GM12872 (cell line): ENCODE measurements around the gene PGAM5.

Source experiments
- TF ChIP-seq, protein P1 (sequence below): IDR thresholded peaks from 3 replicates; pipeline ENCODE4 v1.5.1; 2011; ENCODE audit warnings: low read depth, mild to moderate bottlenecking, low read length, moderate library complexity; ENCODE audit not compliant: insufficient read depth

The PGAM5 gene

DNA sequence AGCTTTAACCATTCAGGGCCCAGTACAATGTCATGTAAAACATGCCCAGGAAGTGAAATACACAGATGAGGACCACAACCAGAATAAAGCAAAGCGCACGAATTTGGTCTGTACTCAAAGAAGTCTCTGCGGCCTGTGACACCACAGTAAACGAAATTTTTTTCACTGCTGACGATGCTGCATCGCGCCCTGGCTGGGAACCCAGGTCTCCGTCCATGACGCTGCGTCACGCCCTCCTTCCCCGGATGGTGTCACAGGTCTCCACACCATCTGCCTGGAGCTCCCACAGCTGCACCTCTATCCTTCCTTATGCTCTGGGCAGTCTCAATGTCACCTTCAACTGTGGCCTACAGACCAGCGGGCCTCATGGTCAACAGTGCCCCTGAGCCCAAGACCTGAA is 33.2 kb downstream of the PGAM5 start:
- TF ChIP-seq, protein P1, sequence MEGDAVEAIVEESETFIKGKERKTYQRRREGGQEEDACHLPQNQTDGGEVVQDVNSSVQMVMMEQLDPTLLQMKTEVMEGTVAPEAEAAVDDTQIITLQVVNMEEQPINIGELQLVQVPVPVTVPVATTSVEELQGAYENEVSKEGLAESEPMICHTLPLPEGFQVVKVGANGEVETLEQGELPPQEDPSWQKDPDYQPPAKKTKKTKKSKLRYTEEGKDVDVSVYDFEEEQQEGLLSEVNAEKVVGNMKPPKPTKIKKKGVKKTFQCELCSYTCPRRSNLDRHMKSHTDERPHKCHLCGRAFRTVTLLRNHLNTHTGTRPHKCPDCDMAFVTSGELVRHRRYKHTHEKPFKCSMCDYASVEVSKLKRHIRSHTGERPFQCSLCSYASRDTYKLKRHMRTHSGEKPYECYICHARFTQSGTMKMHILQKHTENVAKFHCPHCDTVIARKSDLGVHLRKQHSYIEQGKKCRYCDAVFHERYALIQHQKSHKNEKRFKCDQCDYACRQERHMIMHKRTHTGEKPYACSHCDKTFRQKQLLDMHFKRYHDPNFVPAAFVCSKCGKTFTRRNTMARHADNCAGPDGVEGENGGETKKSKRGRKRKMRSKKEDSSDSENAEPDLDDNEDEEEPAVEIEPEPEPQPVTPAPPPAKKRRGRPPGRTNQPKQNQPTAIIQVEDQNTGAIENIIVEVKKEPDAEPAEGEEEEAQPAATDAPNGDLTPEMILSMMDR, result no peak

DNA sequence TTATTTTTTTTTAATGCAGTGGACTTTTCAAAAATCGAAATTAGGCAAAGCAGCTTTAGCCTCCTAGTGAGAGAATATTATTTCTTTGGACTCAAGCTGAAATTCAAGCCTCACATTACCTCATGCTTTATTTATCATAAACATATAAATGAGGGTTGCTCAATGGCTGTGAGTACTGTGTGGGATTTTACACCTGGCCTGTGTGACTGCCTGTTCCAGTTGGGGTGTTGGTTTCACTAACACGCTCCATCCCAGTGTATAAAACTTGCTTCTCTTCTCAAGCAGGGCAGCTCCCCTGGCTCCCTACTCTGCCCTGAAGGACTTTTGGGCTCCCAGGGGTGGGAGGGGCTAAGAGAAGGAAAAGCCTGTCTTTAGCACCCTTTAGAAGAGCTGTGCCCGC is 36.0 kb downstream of the PGAM5 start:
- TF ChIP-seq, protein P1, result no peak

DNA sequence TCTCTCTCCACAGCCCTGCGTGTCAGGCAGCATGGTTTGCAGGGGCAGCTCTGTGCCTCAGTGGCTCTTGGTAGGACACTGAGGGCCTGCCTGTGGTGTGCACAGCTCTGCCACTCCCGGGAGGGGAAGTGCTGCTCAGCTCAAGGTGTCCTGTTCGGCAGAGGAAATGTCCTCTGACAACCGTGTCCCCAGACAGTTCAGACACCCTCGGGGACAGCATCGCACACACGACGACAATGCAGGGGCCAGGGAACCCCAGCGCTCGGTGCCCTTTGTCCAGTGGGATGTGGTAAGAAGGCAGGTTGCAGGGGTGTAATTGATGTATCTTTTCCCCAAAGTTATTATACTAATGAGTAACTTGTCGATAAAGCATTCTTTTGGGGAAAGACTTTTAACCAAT is 36.8 kb downstream of the PGAM5 start:
- TF ChIP-seq, protein P1, result no peak

DNA sequence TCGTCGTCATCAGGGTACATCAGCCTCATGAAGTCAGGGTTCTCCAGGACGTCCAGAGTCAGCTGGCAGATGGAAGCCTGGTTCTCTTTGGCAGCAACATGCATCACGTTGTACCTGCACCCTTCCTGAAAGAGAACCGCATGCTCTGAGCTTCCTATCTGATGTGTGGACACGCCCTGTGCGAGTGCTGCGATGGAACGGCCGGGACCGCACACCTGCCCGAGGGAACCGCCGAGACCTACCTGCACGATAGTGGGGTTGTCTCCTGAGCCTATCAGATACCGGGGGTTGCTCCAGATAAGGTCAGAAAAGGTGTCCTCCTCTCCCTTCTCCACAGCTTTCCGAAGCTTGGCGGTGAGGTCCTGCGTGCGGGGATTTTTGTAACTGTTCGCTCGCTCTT is 37.3 kb downstream of the PGAM5 start:
- TF ChIP-seq, protein P1, result no peak

DNA sequence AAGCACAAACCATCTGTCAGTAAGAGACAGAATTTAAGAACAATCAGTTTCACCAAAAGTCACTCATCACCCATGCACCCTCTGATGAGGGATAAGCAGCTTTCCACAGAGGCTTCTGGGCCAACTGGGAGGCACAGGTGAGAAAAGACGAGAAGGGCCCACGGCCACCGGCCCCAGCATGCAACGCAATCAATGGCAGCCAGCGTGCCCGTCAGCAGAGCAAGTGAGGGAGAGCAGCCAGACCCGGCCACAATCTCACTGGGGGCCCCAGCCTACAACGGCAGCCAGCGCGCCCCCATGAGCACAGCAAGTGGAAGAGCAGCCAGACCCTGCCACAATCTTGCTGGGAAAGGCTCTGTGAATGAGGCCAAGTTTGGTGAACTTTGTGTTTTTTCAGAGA is 37.7 kb downstream of the PGAM5 start:
- TF ChIP-seq, protein P1, result no peak

DNA sequence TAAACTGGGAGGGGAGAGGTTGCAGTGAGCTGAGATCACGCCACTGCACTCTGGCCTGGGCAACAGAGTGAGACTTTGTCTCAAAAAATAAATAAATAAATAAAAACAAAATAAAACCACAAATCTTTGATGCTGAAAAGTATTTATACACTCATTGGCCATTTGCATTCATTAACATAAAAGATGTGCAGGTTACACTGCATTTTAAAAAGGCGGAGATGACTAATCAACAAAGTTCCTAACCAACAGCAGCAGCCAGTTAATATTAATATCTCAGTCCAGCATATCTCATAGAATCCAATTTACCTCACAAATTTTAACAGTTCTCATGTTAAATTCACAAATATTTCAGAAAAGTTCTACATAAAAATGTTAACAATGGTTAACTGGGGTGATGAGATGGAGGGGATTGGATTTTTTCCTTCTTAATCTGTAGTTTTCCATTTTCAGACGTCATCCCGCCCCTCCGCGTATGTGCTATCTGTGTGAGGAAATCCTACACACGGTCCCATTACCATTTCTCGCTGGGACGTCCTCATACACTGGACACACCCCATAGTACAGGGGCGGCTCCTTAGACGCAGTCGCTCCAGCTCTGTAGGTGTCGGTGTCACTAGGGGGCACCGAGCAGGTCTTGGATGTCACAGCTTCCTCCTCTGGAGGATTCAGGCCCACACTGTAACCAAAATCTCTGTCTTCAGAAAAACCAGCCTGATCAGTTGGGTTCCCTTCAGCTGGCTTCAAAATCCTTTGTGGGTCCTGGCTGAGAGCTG is 43.7 kb downstream of the PGAM5 start:
- TF ChIP-seq, protein P1, result no peak

DNA sequence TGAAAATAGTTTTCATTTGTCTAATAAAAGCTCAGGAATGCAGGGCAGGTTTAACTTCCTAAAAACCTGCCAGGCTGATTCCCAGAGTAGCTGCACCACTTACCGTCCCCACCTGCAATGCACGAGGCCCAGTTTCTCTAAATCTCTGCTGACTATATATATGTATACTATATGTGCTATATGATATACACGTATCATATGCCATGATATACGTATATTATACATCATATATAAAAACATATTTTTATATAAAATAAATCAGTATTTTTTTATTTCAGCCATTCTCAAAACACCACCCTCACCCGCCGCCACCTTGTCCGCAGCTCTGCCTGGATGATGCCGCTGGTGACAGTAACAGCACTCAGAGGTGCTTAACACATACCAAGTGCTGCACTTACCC is 48.7 kb downstream of the PGAM5 start:
- TF ChIP-seq, protein P1, result no peak
